ENCODE results near the gene FAM124A. TPM values are rescaled to one million over a fixed set of nuclear protein-coding genes. Genes with fewer than 3 reads are reported as not detected.
A peak's percentile ranks its signal among the peaks of the same experiment; 100 is the strongest.
"Not testable (repeated sequence)": the region's sequence is repeated elsewhere in the genome, so short reads cannot be mapped to it uniquely, and the experiment has no call there.

Gene FAM124A
- total RNA-seq, 4 donors from 2014 or later = 1.9 to 17.7 (median 2.7) TPM

DNA sequence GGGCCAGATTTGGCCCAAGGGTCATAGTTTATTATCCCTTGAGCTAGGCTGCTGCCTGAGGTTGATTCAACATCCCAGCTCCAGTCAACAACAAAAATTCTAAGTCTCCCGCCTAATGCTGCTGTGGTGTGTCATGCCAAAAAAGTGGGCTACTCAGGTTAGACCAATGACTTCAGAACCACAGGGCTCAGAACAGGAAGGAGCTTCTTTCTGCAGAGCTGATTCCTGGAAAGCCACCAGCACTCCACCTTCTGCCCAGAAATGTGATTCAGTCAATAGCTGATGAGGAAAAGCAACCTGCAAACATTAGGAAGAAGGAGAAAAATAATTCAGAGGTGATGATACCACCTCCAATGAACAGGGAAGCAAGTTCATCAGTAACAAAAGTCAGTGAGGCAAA, 61.2 kb downstream of the FAM124A start:
- intact Hi-C loops (cut with DNase I; ENCODE audit: low total_unique reads) (loop anchor here (10.0 kb wide), 1 partner anchor 171 kb away; the partner anchor contains the start of gene INTS6), in situ Hi-C loops (cut with MboI; ENCODE audit: low pct_ligation_motif_present in 1 of 4, low pct_unique_long_range_greater_than_20kb in 1 of 4, low sequenced_read_pairs in 3 of 4) (loop anchor here (10.0 kb wide), 2 partner anchors 139 to 159 kb away; no protein-coding TSS in a partner anchor)
- 90% methylated on average over 1 of the region's 1 CpG; no CpG with 5 or more reads in 1 of the 2 donors for WGBS, 2 donors (ENCODE audit: low coverage in 1 of 2)
- no peaks in the 10 kb centered on the region for H3K9me3 ChIP-seq
- no peak overlapping the region for H3K27ac ChIP-seq
- H3K4me1 ChIP-seq = no peaks in the 10 kb centered on the region
- H3K27me3 ChIP-seq = no peaks in the 10 kb centered on the region
- H3K4me3 ChIP-seq = no peak overlapping the region
- TF ChIP-seq POLR2AphosphoS5 (IDR thresholded peaks at IDR 0.05) (no peak), POLR2A (IDR thresholded peaks at IDR 0.05) (no peak), EP300 (IDR thresholded peaks at IDR 0.05; ENCODE audit: low read depth) (no peak)
- TF ChIP-seq, protein P1, sequence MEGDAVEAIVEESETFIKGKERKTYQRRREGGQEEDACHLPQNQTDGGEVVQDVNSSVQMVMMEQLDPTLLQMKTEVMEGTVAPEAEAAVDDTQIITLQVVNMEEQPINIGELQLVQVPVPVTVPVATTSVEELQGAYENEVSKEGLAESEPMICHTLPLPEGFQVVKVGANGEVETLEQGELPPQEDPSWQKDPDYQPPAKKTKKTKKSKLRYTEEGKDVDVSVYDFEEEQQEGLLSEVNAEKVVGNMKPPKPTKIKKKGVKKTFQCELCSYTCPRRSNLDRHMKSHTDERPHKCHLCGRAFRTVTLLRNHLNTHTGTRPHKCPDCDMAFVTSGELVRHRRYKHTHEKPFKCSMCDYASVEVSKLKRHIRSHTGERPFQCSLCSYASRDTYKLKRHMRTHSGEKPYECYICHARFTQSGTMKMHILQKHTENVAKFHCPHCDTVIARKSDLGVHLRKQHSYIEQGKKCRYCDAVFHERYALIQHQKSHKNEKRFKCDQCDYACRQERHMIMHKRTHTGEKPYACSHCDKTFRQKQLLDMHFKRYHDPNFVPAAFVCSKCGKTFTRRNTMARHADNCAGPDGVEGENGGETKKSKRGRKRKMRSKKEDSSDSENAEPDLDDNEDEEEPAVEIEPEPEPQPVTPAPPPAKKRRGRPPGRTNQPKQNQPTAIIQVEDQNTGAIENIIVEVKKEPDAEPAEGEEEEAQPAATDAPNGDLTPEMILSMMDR (IDR thresholded peaks at IDR 0.05) = no peak
- no peaks in the 10 kb centered on the region for H3K36me3 ChIP-seq
- DNase-seq = no peak

DNA sequence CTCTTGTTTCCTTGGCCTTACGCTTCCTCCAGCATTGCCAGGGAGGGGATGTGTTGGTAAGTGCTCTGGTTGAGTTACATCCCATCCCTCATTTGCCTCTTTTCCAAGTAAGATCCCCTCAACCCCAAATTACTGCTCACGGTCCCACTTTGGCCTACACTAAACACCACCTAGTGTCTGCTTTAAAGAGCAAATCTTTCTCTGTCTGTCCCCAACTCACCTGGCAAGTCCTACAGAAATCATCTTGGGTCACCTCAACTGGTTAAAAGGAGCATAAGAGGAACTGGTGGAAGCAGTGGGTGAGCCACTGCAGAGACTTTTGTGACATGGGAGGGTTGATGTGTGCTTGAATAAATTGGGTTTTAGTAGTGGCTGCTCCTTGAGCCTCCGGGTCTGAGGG, 62.1 kb downstream of the FAM124A start:
- Histone ChIP-seq H3K36me3 (no peaks in the 10 kb centered on the region), H3K27ac (no peak overlapping the region), H3K9me3 (no peaks in the 10 kb centered on the region), H3K4me1 (no peaks in the 10 kb centered on the region), H3K27me3 (no peaks in the 10 kb centered on the region), H3K4me3 (no peak overlapping the region)
- in situ Hi-C loops (cut with MboI; ENCODE audit: low pct_ligation_motif_present in 1 of 4, low pct_unique_long_range_greater_than_20kb in 1 of 4, low sequenced_read_pairs in 3 of 4) = loop anchor here (10.0 kb wide), 2 partner anchors 140 to 160 kb away; no protein-coding TSS in a partner anchor
- intact Hi-C loops (cut with DNase I; ENCODE audit: low total_unique reads) = loop anchor here (10.0 kb wide), 1 partner anchor 170 kb away; the partner anchor contains the start of gene INTS6
- WGBS, 2 donors (ENCODE audit: low coverage in 1 of 2) = 94 to 100% methylated on average over 1 to 3 of the region's 3 CpGs
- DNase-seq = no peak
- TF ChIP-seq, protein P1 (IDR thresholded peaks at IDR 0.05) = no peak
- TF ChIP-seq POLR2A (IDR thresholded peaks at IDR 0.05) (no peak), EP300 (IDR thresholded peaks at IDR 0.05; ENCODE audit: low read depth) (no peak), POLR2AphosphoS5 (IDR thresholded peaks at IDR 0.05) (no peak)

DNA sequence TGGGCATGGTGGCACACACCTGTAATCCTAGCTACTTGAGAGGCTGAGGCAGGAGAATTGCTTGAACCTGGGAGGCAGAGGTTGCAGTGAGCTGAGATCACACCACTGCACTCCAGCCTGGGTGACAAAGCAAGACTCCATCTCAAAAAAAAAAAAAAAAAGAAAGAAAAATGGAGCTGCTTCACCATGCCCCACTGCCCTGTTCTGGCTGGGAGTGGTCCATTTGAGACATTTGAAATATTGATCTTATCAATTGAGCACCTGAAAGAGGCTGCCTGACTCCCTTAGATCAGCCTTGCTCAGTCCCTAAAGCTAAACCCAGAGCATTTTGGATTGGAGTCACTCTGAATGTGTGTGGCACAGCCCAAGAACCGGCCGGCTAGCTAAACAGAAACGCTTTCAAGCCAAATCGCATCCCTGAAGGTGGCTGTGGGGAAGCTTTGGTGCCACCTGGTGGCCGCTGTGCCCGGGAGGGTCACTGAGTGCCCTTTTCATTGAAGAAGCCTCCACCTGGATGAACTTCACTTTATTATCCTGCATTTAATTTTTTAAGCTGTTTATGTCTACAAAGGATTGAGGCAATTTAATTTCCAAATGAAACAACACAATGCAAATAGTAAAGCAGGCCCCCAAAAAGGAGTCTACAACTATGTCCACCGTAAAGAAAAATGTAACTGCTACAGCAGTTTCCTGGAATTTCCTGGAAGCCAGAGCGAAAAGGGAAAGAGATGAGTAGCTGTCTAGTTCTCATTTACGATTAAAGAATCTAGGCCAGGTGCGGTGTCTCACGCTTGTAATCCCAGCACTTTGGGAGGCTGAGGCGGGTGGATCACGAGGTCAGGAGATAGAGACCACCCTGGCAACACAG, 64.2 kb downstream of the FAM124A start:
- Histone ChIP-seq H3K27ac (no peak overlapping the region), H3K36me3 (no peaks in the 10 kb centered on the region), H3K27me3 (no peaks in the 10 kb centered on the region), H3K9me3 (no peaks in the 10 kb centered on the region), H3K4me1 (no peaks in the 10 kb centered on the region), H3K4me3 (no peak overlapping the region)
- in situ Hi-C loops (cut with MboI; ENCODE audit: low pct_ligation_motif_present in 1 of 4, low pct_unique_long_range_greater_than_20kb in 1 of 4, low sequenced_read_pairs in 3 of 4) = loop anchor here (10.0 kb wide), 2 partner anchors 142 to 162 kb away; no protein-coding TSS in a partner anchor
- TF ChIP-seq EP300 (IDR thresholded peaks at IDR 0.05; ENCODE audit: low read depth) = no peak
- TF ChIP-seq, protein P1 (IDR thresholded peaks at IDR 0.05) = peak; percentile 81 to 94 (median 88)
- TF ChIP-seq POLR2A (IDR thresholded peaks at IDR 0.05) = no peak
- no peak for TF ChIP-seq POLR2AphosphoS5 (IDR thresholded peaks at IDR 0.05)
- intact Hi-C loops (cut with DNase I; ENCODE audit: low total_unique reads) = loop anchor here (5.0 to 10.0 kb wide), 3 partner anchors 139 to 168 kb away; partner anchors contain the start of gene INTS6
- peak; percentile 80 for DNase-seq
- WGBS, 2 donors (ENCODE audit: low coverage in 1 of 2) = 43 to 86% methylated on average over 2 to 13 of the region's 13 CpGs

DNA sequence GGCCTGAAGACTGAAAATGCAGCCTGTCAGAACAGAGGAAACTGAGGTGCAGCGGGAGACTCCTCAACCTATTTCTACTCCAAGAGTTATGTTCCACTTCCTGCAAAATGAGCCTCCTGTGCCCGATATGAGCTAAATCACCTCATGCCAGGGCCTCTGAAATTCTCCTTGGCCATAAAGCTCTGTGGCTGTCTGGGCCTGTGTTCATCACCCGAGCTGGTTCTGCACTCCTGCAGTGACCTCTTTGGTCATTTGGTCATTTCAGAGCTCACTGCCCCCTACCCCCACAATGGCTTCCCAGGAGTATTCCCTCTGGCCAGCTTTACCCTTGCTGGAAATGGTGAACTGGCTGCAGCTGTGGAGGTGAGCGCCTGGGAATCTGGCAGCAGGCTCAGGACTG, 65.6 kb downstream of the FAM124A start:
- DNase-seq = no peak
- H3K36me3 ChIP-seq = no peaks in the 10 kb centered on the region
- in situ Hi-C loops (cut with MboI; ENCODE audit: low pct_ligation_motif_present in 1 of 4, low pct_unique_long_range_greater_than_20kb in 1 of 4, low sequenced_read_pairs in 3 of 4) = loop anchor here (10.0 kb wide), 2 partner anchors 143 to 163 kb away; no protein-coding TSS in a partner anchor
- no peak overlapping the region for H3K27ac ChIP-seq
- no peaks in the 10 kb centered on the region for H3K27me3 ChIP-seq
- intact Hi-C loops (cut with DNase I; ENCODE audit: low total_unique reads) = loop anchor here (5.0 to 10.0 kb wide), 3 partner anchors 140 to 167 kb away; partner anchors contain the start of gene INTS6
- H3K9me3 ChIP-seq = no peaks in the 10 kb centered on the region
- H3K4me3 ChIP-seq = no peak overlapping the region
- WGBS, 2 donors (ENCODE audit: low coverage in 1 of 2) = 85 to 100% methylated on average over 1 to 4 of the region's 4 CpGs
- TF ChIP-seq POLR2A (IDR thresholded peaks at IDR 0.05) (no peak), EP300 (IDR thresholded peaks at IDR 0.05; ENCODE audit: low read depth) (no peak), POLR2AphosphoS5 (IDR thresholded peaks at IDR 0.05) (no peak)
- TF ChIP-seq, protein P1 (IDR thresholded peaks at IDR 0.05) = no peak
- peaks cover 0 to 6% (median 0%) of the 10 kb centered on the region in 4 donors for H3K4me1 ChIP-seq

DNA sequence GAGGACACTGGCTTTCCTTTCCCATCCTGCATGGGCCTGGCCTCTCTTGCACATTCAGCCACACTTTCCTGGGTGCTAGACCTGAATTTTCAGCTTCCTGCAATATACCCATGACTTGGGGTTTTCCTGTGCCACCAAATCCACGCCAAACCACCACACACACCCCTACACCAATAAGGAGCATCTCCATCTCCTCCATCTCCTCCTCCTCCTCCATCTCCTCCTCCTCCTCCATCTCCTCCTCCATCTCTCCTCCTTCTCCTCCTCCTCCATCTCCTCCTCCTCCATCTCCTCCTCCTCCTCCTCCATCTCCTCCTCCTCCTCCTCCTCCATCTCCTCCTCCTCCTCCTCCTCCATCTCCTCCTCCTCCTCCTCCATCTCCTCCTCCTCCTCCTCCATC, 66.1 kb downstream of the FAM124A start:
- intact Hi-C loops (cut with DNase I; ENCODE audit: low total_unique reads) = loop anchor here (5.0 to 10.0 kb wide), 3 partner anchors 141 to 167 kb away; partner anchors contain the start of gene INTS6
- H3K4me3 ChIP-seq, H3K36me3 ChIP-seq, H3K4me1 ChIP-seq, H3K9me3 ChIP-seq, H3K27me3 ChIP-seq, H3K27ac ChIP-seq, DNase-seq: not testable (repeated sequence)
- in situ Hi-C loops (cut with MboI; ENCODE audit: low pct_ligation_motif_present in 1 of 4, low pct_unique_long_range_greater_than_20kb in 1 of 4, low sequenced_read_pairs in 3 of 4) = loop anchor here (10.0 kb wide), 2 partner anchors 143 to 163 kb away; no protein-coding TSS in a partner anchor
- WGBS, 2 donors (ENCODE audit: low coverage in 1 of 2) = 56 to 80% methylated on average over 1 of the region's 1 CpG

Measured in transverse colon (tissue), 4 donors.